NT2/D1 (cell line): Measurements from ENCODE around the gene BTG4.

ENCODE experiments used
- SUZ12 ChIP-seq: IDR thresholded peaks from 2 replicates; pipeline ENCODE4 v1.6.1; 2011; ENCODE audit not compliant: insufficient read length, insufficient read depth; ENCODE audit errors: extremely low read depth
- YY1 ChIP-seq: IDR thresholded peaks from 2 replicates; pipeline ENCODE4 v1.6.1; 2011; ENCODE audit not compliant: insufficient read length, insufficient read depth
- ZNF274 ChIP-seq: IDR thresholded peaks from 2 replicates; pipeline ENCODE4 v1.6.1; 2011; ENCODE audit warnings: mild to moderate bottlenecking, low read depth, low read length

- no peak for TF ChIP-seq SUZ12
- no peak for TF ChIP-seq YY1
- no peak for TF ChIP-seq ZNF274
These were observed 11.2 kb upstream of the BTG4 start for GRCh38 chr11:111523343-111523742.
